Panc1 (cell line): Measurements from ENCODE around the gene TFDP2. TPM values are rescaled to one million over a fixed set of nuclear protein-coding genes. Genes with fewer than 3 reads are reported as not detected.

Source experiments
- ATAC-seq: fragments of 200-7000 bp; cut with Tn5 transposase; 2 replicates; pipeline ENCODE4 v1.9.1; 2020; ENCODE audit warnings: mild to moderate bottlenecking, moderate library complexity
- BruUV-seq: library from RNA; stranded (reverse); fragments of 400-500 nt; replicated peaks from 2 replicates; lab custom pipeline; 2021; lab: Mats Ljungman, UMichigan
- CTCF ChIA-PET: fragments of 300-600 bp; sonication (Branson Sonifier 250); formaldehyde crosslinking; loops from one replicate; lab custom pipeline; 2022; ENCODE audit warnings: antibody characterized with exemption; lab: Charles Lee
- POLR2A ChIA-PET: fragments of 300-600 bp; sonication (Branson Sonifier 250); formaldehyde crosslinking; loops from one replicate; lab custom pipeline; 2022; ENCODE audit warnings: antibody characterized with exemption; lab: Charles Lee
- DNase-seq: peaks from one replicate; pipeline ENCODE4 v3.0.0-alpha.2; 2010; ENCODE audit warnings: low read depth, low spot score
- H3K27ac ChIP-seq: 2 replicates; pipeline ENCODE4 v1.5.1; 2011; ENCODE audit warnings: mild to moderate bottlenecking, low read length, inconsistent platforms
- H3K27me3 ChIP-seq: fragments of 200-500 bp; sonication (Bioruptor generic); 2 replicates; pipeline ENCODE4 v1.6.0; 2014; ENCODE audit warnings: low read length, inconsistent platforms; ENCODE audit not compliant: control insufficient read depth, insufficient read depth
- H3K36me3 ChIP-seq: fragments of 200-500 bp; sonication (Bioruptor generic); 2 replicates; pipeline ENCODE4 v1.5.1; 2014; ENCODE audit warnings: inconsistent platforms, mild to moderate bottlenecking, low read length, moderate library complexity; ENCODE audit not compliant: control insufficient read depth, insufficient read depth
- H3K4me1 ChIP-seq: 2 replicates; pipeline ENCODE4 v1.5.1; 2011; ENCODE audit warnings: inconsistent platforms, mild to moderate bottlenecking, low read length, moderate library complexity; ENCODE audit not compliant: control insufficient read depth, insufficient read depth
- H3K4me3 ChIP-seq, 2 experiments: 2 replicates each; pipeline ENCODE4 v1.5.1; 2011 to 2012; ENCODE audit warnings: low read depth in 2 of 2, low read length in 2 of 2, mild to moderate bottlenecking in 2 of 2, inconsistent platforms in 1 of 2, moderate library complexity in 1 of 2
- H3K9me3 ChIP-seq: fragments of 200-500 bp; sonication (Bioruptor generic); 2 replicates; pipeline ENCODE4 v1.5.1; 2014; ENCODE audit warnings: low read depth, mild to moderate bottlenecking, inconsistent platforms, low read length, moderate library complexity; ENCODE audit not compliant: control insufficient read depth, insufficient read depth
- CTCF ChIP-seq: fragments of 450-650 bp; IDR thresholded peaks from 2 replicates; pipeline ENCODE4 v1.5.1; 2017; ENCODE audit warnings: mild to moderate bottlenecking
- POLR2AphosphoS5 ChIP-seq: IDR thresholded peaks from 2 replicates; pipeline ENCODE4 v1.6.1; 2012; ENCODE audit warnings: mild to moderate bottlenecking, low read depth, low read length, moderate library complexity
- REST ChIP-seq, 2 experiments: IDR thresholded peaks; 2 replicates each; pipeline ENCODE4 v1.6.1; 2011 to 2012; ENCODE audit warnings: low read depth in 2 of 2, control low read depth in 1 of 2, low read length in 1 of 2, mild to moderate bottlenecking in 1 of 2, moderate library complexity in 1 of 2; ENCODE audit not compliant: insufficient read depth in 1 of 2
- SIN3A ChIP-seq: IDR thresholded peaks from 2 replicates; pipeline ENCODE4 v1.6.1; 2012; ENCODE audit warnings: low read depth, mild to moderate bottlenecking, low read length, moderate library complexity, borderline replicate concordance; ENCODE audit not compliant: insufficient read depth
- TCF7L2 ChIP-seq: IDR thresholded peaks from 2 replicates; pipeline ENCODE4 v1.6.1; 2011; ENCODE audit warnings: mild to moderate bottlenecking, low read depth, low read length, inconsistent platforms
- in situ Hi-C: cut with HindIII; loops from 2 replicates; pipeline ENCODE4 v1.10.0; 2016; ENCODE audit warnings: low sequenced_read_pairs, low pct_unique_long_range_greater_than_20kb
- intact Hi-C: fragments of 100-400 bp; cut with micrococcal nuclease; formaldehyde crosslinking; loops from one replicate; pipeline ENCODE4 v1.10.0; 2022; ENCODE audit not compliant: unreplicated experiment
- total RNA-seq: library from RNA; stranded (reverse); gene quantifications from one replicate; pipeline ENCODE4 v1.2.1, GENCODE V29; 2021; ENCODE audit not compliant: unreplicated experiment

TFDP2 gene
- total RNA-seq, 1 experiment from 2014 or later, result 66.3 TPM

- in situ Hi-C loops, result no loop called here
- TF ChIP-seq TCF7L2, result no peak
- no peak for TF ChIP-seq SIN3A
- TF ChIP-seq POLR2AphosphoS5, result no peak
- no peak for TF ChIP-seq CTCF
- TF ChIP-seq REST (IDR thresholded peaks at IDR 0.05; ENCODE audit: insufficient read depth in 1 of 2, low read depth in 2 of 2, low read length in 1 of 2), result no peak
- no TSS peak for BruUV-seq
- no peaks in the 10 kb centered on the region for H3K36me3 ChIP-seq
- no peak overlapping the region for H3K27ac ChIP-seq
- peak; percentile 63; the same call in 1 of the 2 replicates for ATAC-seq
- intact Hi-C loops, result no loop called here
- H3K4me3 ChIP-seq, result no peak overlapping the region
- ChIA-PET POLR2A (no interaction called here), CTCF (no interaction called here)
- no peaks in the 10 kb centered on the region for H3K9me3 ChIP-seq
- H3K27me3 ChIP-seq, result no peaks in the 10 kb centered on the region
- H3K4me1 ChIP-seq, result no peaks in the 10 kb centered on the region
- DNase-seq, result no peak
These were observed 61.7 kb downstream of the TFDP2 start for GRCh38 chr3:142087676-142088075.

GRCh38 chr3:142086581-142087090 is 62.7 kb downstream of the TFDP2 start:
- ATAC-seq (no peak), DNase-seq (no peak)
- POLR2A ChIA-PET, result no interaction called here
- Histone ChIP-seq H3K9me3 (no peaks in the 10 kb centered on the region), H3K27me3 (no peaks in the 10 kb centered on the region), H3K4me1 (no peaks in the 10 kb centered on the region), H3K4me3 (no peak overlapping the region), H3K36me3 (no peaks in the 10 kb centered on the region), H3K27ac (no peak overlapping the region)
- in situ Hi-C loops, result no loop called here
- BruUV-seq, result no TSS peak
- TF ChIP-seq TCF7L2, result no peak
- intact Hi-C loops, result no loop called here
- CTCF ChIA-PET, result no interaction called here

GRCh38 chr3:142081178-142081577 is 68.2 kb downstream of the TFDP2 start:
- intact Hi-C loops (no loop called here), in situ Hi-C loops (no loop called here)
- ATAC-seq, result no peak
- ChIA-PET CTCF (no interaction called here), POLR2A (interaction anchor here (0.6 kb wide), 1 partner anchor 17 kb away, joined by 3 read pairs; no protein-coding TSS in a partner anchor)
- no peaks in the 10 kb centered on the region for H3K9me3 ChIP-seq
- H3K4me3 ChIP-seq, result no peak overlapping the region
- H3K36me3 ChIP-seq, result no peaks in the 10 kb centered on the region
- H3K4me1 ChIP-seq, result no peaks in the 10 kb centered on the region
- BruUV-seq, result no TSS peak
- no peak for DNase-seq
- no peak overlapping the region for H3K27ac ChIP-seq
- TF ChIP-seq REST (IDR thresholded peaks at IDR 0.05; ENCODE audit: insufficient read depth in 1 of 2, low read depth in 2 of 2, low read length in 1 of 2) (no peak), SIN3A (no peak), POLR2AphosphoS5 (no peak), CTCF (no peak), TCF7L2 (no peak)
- no peaks in the 10 kb centered on the region for H3K27me3 ChIP-seq
